NCI-H460 (cell line): ENCODE measurements around the gene TP53AIP1. TPM values are rescaled to one million over a fixed set of nuclear protein-coding genes. Genes with fewer than 3 reads are reported as not detected.

Source experiments
- DNase-seq: peaks from one replicate; pipeline ENCODE4 v3.0.0-alpha.2; 2016; ENCODE audit warnings: low read depth; ENCODE audit errors: extremely low read depth
- total RNA-seq: library from RNA; depleted of rRNA; stranded (reverse); fragments of >200 nt; shearing (Covaris generic); gene quantifications from 2 replicates; pipeline ENCODE4 v1.2.3, GENCODE V29; 2014

Gene TP53AIP1
- total RNA-seq, 1 experiment from 2014 or later: not detected

- no peak for DNase-seq
Measured at GRCh38 chr11:128946648-128947047, 4.0 kb upstream of the TP53AIP1 start.

- DNase-seq: no peak
Measured at GRCh38 chr11:128943428-128943976, 831 bp upstream of the TP53AIP1 start.

GRCh38 chr11:128942272-128942612 lies 429 bp downstream of the TP53AIP1 start:
- DNase-seq: no peak

DNA sequence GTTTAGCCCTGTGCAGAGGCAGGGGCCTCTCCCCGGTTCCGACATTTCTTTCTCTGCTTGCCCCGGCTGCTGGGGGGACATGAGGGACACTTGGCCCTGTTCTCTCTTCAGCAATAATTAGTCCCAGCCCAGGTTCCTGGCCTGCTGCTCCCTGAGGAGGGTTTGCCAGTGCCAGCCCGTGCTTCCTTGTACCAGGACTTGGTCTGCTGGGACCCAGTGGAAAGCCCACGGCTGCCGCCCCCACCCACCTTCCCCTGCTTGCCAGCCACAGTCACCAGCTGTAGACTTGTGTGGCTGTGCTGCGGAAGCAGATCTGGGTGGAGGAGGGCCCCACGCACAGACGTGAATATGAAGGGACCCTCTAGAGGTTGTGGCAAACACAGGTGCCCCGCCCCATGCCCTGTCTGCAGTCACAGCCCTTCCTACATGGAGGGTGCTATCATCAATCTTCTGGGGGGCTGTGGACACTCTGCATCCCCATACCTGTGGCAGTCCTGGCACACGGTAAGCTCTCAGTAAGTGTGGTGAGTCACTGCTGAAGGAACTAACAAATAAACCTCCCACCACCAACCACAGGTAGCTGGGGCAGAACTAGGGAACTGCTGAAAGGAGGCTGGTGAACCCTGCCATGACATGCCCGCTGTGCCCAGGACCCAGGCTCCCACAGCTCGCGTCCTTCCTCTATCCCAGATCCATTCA lies 949 bp downstream of the TP53AIP1 start:
- no peak for DNase-seq

- DNase-seq: no peak
Measured at GRCh38 chr11:128941110-128941509, 1.6 kb downstream of the TP53AIP1 start.

GRCh38 chr11:128940603-128941002 lies 2.1 kb downstream of the TP53AIP1 start:
- no peak for DNase-seq

- no peak for DNase-seq
Measured at GRCh38 chr11:128940156-128940555, 2.5 kb downstream of the TP53AIP1 start.

- DNase-seq: no peak
Measured at GRCh38 chr11:128939591-128939990, 3.1 kb downstream of the TP53AIP1 start.

- DNase-seq: no peak
Measured at GRCh38 chr11:128938156-128938885, 4.3 kb downstream of the TP53AIP1 start.

GRCh38 chr11:128937480-128937879 lies 5.2 kb downstream of the TP53AIP1 start:
- no peak for DNase-seq

DNA sequence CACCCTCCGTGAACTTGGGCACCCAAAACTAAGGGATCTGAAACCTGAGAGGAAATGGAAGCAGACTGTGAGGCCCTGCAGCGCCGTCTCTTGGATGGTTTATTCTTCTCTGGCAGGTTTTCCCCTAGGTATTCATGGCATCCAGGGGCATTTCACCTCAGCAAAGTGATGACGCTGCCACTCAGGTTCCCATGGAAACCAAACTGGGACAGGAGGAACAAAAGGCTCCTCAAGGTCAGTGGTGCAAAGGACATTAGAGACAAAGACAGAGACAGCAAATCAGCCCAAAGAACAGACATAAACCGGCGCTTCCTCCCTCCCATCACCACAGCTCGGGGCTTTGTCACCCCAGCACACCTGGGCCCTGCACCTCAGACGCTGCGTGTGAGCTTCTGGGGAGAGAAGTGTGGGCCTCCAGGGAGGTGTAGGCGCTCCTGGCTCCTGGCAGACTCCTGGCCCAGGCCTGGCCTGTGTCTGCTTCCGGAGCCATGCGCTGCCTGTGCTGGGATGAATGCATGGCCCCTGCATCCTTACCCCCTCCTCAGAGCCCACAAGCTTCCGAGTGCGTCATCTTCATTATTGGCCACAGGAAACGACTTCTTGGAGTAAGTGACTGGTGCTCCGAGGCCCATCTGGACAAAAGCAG lies 5.9 kb downstream of the TP53AIP1 start:
- DNase-seq: no peak

DNA sequence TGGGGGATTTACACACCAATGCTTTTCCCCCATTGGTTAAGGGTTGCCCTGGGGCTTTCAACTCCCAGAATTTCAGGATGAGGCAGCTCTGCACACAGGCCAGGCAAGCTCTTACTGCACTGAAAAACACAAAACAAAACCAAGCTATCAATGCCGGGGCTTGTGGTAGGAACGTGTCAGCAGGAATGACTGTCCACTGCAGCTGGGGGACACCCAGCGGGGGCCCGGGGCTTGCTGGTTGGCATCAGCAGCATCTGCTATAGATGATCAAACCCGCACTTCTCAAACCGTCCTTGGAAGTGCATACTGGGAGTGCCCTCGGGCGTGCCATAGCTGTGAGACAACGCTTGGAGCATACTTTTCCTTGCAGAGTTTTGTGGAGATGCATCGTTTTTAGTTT lies 7.7 kb downstream of the TP53AIP1 start:
- DNase-seq: no peak

- no peak for DNase-seq
Measured at GRCh38 chr11:128934351-128934750, 8.3 kb downstream of the TP53AIP1 start.

DNA sequence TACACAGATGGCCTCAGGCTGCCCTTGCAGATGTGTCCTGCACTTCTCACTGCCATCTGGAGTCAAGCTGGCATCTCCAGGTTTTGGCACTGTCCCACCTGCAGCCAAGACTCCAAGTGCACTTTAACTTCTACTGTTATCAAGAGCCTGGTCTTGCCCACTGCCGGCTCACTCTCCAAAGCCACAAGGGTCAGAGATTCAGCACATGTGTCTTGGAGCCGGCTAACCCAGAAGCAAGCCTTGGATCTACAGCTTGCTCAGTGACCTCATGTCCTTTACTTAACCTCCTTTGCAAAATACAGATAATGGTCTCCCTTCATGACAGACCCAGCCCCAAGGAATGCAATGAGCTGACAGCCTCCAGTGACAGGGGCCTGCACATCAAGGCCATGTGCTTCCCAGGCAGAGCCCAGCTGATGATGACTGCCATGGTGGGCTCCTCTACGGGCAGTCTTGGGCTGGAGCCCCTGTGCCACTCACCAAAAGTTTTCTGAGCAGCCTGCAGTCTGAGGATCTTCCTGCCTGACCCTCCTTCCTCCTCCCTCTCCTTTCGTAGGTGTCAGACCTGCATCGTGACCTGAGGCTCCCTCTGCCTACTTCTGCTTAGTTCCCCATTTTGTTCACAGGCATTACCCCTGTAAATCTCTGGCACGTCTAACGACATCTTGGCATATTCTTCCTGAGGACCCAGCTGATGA lies 9.0 kb downstream of the TP53AIP1 start:
- no peak for DNase-seq

DNA sequence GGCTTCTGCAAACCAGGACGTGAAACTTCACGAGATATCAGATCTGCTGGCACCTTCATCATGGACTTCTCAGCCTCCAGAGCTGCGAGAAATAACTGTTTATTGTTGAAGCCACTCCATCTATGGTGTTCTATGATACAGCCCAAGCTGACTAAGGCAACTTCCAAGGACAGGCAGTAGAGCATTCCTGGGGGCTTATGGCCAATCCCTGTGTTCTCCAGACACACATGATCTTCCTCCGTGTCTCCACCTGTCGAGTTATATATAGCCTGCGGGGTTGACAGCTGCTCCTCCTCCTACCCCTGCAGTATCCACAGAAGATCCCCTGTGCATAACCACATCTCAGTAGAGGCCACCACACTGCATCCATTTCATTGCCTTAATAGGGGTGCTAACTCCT lies 11.0 kb downstream of the TP53AIP1 start:
- DNase-seq: no peak

DNA sequence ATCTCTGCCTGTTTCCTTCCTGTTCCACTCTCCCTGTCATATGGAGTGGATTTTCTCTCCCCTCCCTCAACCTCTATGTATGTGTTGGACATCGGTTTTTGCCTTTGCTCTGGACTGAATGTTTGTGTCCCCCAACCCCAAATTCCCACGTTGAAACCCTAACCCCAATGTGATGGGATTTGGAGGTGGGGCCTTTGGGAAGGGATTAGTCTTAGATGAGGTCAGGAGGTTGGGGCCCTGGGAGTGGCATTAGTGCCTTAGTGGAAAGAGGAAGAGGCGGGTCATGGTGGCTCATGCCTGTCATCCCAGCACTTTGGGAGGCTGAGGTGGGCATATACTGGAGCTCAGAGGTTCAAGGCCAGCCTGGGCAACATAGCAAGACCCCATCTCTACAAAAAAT lies 11.6 kb downstream of the TP53AIP1 start:
- DNase-seq: no peak

GRCh38 chr11:128929991-128930390 lies 12.7 kb downstream of the TP53AIP1 start:
- DNase-seq: no peak

GRCh38 chr11:128929468-128929867 lies 13.2 kb downstream of the TP53AIP1 start:
- no peak for DNase-seq

- no peak for DNase-seq
Measured at GRCh38 chr11:128928400-128928799, 14.3 kb downstream of the TP53AIP1 start.

DNA sequence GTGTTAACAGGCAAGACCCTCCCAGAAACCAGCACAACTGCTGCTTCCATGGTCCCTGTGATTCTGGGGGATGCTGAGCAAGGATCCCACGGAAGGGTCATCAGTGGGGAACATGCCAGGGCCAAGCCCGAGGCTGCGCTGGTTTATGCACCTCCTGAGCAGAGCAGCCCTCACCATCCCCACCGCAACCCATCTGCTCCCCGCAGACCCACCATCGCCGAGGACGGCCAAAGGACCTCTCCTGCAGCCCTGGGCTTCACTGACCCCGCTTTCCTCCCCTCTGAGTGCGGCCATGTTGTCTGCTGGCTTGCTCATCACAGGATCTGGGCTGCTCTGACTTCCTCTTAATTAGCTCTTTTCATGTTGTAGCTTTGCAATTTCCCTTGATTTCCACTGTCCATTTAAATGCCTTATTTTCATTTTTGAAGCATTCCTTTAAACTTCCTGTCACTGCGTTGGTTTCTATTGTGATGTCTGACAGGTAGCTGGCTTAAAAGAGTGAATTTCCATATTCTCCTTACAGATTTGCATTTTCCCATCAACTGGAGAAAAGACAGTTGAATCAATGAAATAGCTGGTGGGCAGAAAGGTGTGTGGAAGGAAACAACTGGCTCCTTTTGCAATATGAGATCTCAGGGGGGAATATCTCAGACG lies 14.9 kb downstream of the TP53AIP1 start:
- DNase-seq: no peak

DNA sequence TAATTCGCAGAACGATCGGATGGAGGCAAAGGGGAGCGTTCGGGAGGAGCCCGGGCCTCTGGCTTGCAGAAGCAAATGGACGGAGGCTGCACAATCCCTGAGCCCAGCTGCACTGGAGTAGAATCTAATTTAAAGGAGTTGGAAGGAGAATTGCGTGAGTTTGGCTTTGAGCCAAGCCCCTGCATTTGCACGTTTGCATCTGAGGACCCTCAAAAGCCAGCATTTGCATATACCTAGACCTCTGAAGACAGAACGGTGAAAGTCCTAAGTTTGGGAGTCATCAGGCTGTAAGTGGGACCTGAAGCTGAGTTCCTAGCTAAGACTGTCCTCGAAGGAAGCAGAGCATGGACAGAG lies 15.6 kb downstream of the TP53AIP1 start:
- no peak for DNase-seq
